ENCODE results near the gene FAM107B. TPM values are rescaled to one million over a fixed set of nuclear protein-coding genes. Genes with fewer than 3 reads are reported as not detected.
"Not testable (repeated sequence)": the region's sequence is repeated elsewhere in the genome, so short reads cannot be mapped to it uniquely, and the experiment has no call there.

Gene FAM107B
- total RNA-seq, 6 experiments from 2014 or later = 58.6 to 116 (median 68.7) TPM

DNA sequence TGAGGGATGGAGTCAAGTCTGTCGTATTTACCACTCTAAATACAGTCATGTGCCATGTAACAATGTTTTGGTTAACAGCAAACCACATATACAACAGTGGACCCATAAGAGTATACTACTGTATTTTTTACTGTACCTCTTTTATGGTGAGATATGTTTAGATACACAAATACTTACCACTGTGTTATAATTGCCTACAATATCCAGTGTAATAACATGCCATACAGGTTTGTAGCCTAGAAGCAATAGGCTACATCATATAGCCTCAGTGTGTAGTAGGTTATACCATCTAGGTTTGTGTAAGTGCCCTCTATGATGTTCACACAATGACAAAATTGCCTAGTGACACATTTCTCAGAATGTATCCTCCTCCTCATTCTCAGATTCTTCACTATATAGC is 110.4 kb downstream of the FAM107B start:
- Histone ChIP-seq H3K9me3 (no peaks in the 10 kb centered on the region), H3K27ac (no peak overlapping the region), H3K27me3 (no peaks in the 10 kb centered on the region), H3K4me1 (no peaks in the 10 kb centered on the region), H3K4me3 (no peak overlapping the region), H3K36me3 (no peaks in the 10 kb centered on the region)
- WGBS (ENCODE audit: insufficient coverage, low coverage, low lambda C conversion rate, missing lambda C conversion rate) = 71% methylated on average over 1 of the region's 1 CpG
- ATAC-seq (no peak), DNase-seq (no peak)
- TF ChIP-seq CTCF (IDR thresholded peaks at IDR 0.05) (no peak), POLR2A (IDR thresholded peaks at IDR 0.05) (no peak)
- intact Hi-C loops (cut with DNase I) = no loop called here

- no peak overlapping the region for H3K27ac ChIP-seq
- H3K4me3 ChIP-seq = no peak overlapping the region
- H3K36me3 ChIP-seq = no peaks in the 10 kb centered on the region
- no peaks in the 10 kb centered on the region for H3K27me3 ChIP-seq
- H3K9me3 ChIP-seq = no peaks in the 10 kb centered on the region
- intact Hi-C loops (cut with DNase I) = no loop called here
- peaks cover 0 to 2% (median 0%) of the 10 kb centered on the region in 4 donors for H3K4me1 ChIP-seq
- DNase-seq (no peak), ATAC-seq (no peak)
- WGBS (ENCODE audit: insufficient coverage, low coverage, low lambda C conversion rate, missing lambda C conversion rate) = 78% methylated on average over 3 of the region's 3 CpGs
- TF ChIP-seq CTCF (IDR thresholded peaks at IDR 0.05) (no peak), POLR2A (IDR thresholded peaks at IDR 0.05) (no peak)
Observed at GRCh38 chr10:14661818-14662217, 112.9 kb downstream of the FAM107B start.

DNA sequence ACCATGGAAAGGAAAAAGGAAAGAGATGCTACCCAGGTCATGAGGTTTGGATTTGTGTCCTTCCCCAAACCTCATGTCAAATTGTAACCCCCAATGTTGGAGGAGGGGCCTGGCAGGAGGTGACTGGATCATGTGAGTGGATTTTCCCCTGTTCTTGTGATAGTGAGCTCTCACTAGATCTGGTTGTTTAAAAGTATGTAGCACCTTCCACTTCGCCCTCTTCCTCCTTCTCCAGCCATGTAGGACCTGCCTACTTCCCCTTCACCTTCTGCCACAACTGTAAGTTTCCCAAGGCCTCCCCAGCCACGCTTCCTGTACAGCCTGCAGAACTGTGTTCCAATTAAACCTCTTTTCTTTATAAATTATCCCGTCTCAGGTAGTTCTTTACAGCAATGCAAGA is 113.9 kb downstream of the FAM107B start:
- Histone ChIP-seq H3K4me3 (no peak overlapping the region), H3K36me3 (no peaks in the 10 kb centered on the region), H3K27me3 (no peaks in the 10 kb centered on the region), H3K9me3 (no peaks in the 10 kb centered on the region), H3K4me1 (peaks cover 0 to 4% (median 0%) of the 10 kb centered on the region in 4 donors), H3K27ac (no peak overlapping the region)
- DNase-seq (no peak), ATAC-seq (no peak)
- 74% methylated on average over 3 of the region's 3 CpGs for WGBS (ENCODE audit: insufficient coverage, low coverage, low lambda C conversion rate, missing lambda C conversion rate)
- intact Hi-C loops (cut with DNase I) = no loop called here
- TF ChIP-seq CTCF (IDR thresholded peaks at IDR 0.05) = no peak
- TF ChIP-seq POLR2A (IDR thresholded peaks at IDR 0.05) = no peak

- TF ChIP-seq CTCF (IDR thresholded peaks at IDR 0.05) (no peak), POLR2A (IDR thresholded peaks at IDR 0.05) (no peak)
- intact Hi-C loops (cut with DNase I) = no loop called here
- DNase-seq (peak in 2 of 3 donors; percentile 30 to 60), ATAC-seq (peak; percentile 66 to 80 (median 69))
- WGBS (ENCODE audit: insufficient coverage, low coverage, low lambda C conversion rate, missing lambda C conversion rate) = 63% methylated on average over 7 of the region's 7 CpGs
- Histone ChIP-seq H3K36me3 (no peaks in the 10 kb centered on the region), H3K27me3 (no peaks in the 10 kb centered on the region), H3K27ac (no peak overlapping the region), H3K4me1 (peaks cover 0 to 4% (median 0%) of the 10 kb centered on the region in 4 donors), H3K9me3 (no peaks in the 10 kb centered on the region), H3K4me3 (no peak overlapping the region)
Observed at GRCh38 chr10:14659626-14660196, 115.0 kb downstream of the FAM107B start.

- H3K4me1 ChIP-seq; H3K27me3 ChIP-seq; ATAC-seq; H3K36me3 ChIP-seq; H3K4me3 ChIP-seq; H3K9me3 ChIP-seq; DNase-seq; intact Hi-C loops (cut with DNase I); H3K27ac ChIP-seq: not testable (repeated sequence)
- WGBS (ENCODE audit: insufficient coverage, low coverage, low lambda C conversion rate, missing lambda C conversion rate) = 90% methylated on average over 5 of the region's 6 CpGs
Observed at GRCh38 chr10:14659137-14659536, 115.6 kb downstream of the FAM107B start.

All from right lobe of liver (tissue), 6 donors.